DND-41 (cell line): ENCODE data around the gene IQGAP2.
"Not testable (repeated sequence)": the region's sequence is repeated elsewhere in the genome, so short reads cannot be mapped to it uniquely, and the experiment has no call there.

Experiments
- ATAC-seq: fragments of 200-7000 bp; cut with Tn5 transposase; 3 replicates; pipeline ENCODE4 v1.9.1; 2021; ENCODE audit warnings: low read depth; ENCODE audit not compliant: insufficient read depth
- DNase-seq: peaks from one replicate; pipeline ENCODE4 v3.0.0-alpha.2; 2020
- H2AFZ ChIP-seq: 2 replicates; pipeline ENCODE4 v1.6.0; 2012; ENCODE audit warnings: low read depth, low read length
- H3K27ac ChIP-seq: 2 replicates; pipeline ENCODE4 v1.5.1; 2012; ENCODE audit warnings: low read length, inconsistent platforms
- H3K27me3 ChIP-seq: fragments of 200-600 bp; sonication (generic); 2 replicates; pipeline ENCODE4 v1.6.0; 2012; ENCODE audit warnings: low read length, mild to moderate bottlenecking, inconsistent platforms; ENCODE audit not compliant: insufficient read depth, poor library complexity
- H3K36me3 ChIP-seq: 2 replicates; pipeline ENCODE4 v1.5.1; 2012; ENCODE audit warnings: low read length, inconsistent platforms; ENCODE audit not compliant: insufficient read depth
- H3K4me1 ChIP-seq: 2 replicates; pipeline ENCODE4 v1.5.1; 2012; ENCODE audit warnings: mild to moderate bottlenecking, low read length; ENCODE audit not compliant: insufficient read depth
- H3K4me2 ChIP-seq: 2 replicates; pipeline ENCODE4 v1.6.0; 2012; ENCODE audit warnings: mild to moderate bottlenecking, moderate library complexity, low read length, inconsistent platforms; ENCODE audit not compliant: insufficient read depth
- H3K4me3 ChIP-seq, 2 experiments: fragments of 200-600 bp in 1 of 2; shearing (Covaris generic) in 1 of 2; 2 replicates each; pipeline ENCODE4 v1.5.1; 2012 to 2016; ENCODE audit warnings: inconsistent platforms in 2 of 2, low read length in 2 of 2, mild to moderate bottlenecking in 2 of 2, low read depth in 1 of 2, moderate library complexity in 1 of 2
- H3K79me2 ChIP-seq: 2 replicates; pipeline ENCODE4 v1.6.0; 2012; ENCODE audit warnings: low read length, inconsistent platforms; ENCODE audit not compliant: insufficient read depth
- H3K9ac ChIP-seq: 2 replicates; pipeline ENCODE4 v1.6.0; 2012; ENCODE audit warnings: low read depth, mild to moderate bottlenecking, inconsistent platforms, low read length, moderate library complexity
- H3K9me3 ChIP-seq: 2 replicates; pipeline ENCODE4 v1.5.1; 2012; ENCODE audit warnings: low read length, moderate library complexity, mild to moderate bottlenecking, inconsistent platforms; ENCODE audit not compliant: insufficient read depth, severe bottlenecking
- H4K20me1 ChIP-seq: 2 replicates; pipeline ENCODE4 v1.6.0; 2012; ENCODE audit warnings: low read length; ENCODE audit not compliant: insufficient read depth
- EZH2 ChIP-seq: IDR thresholded peaks from 3 replicates; pipeline ENCODE4 v1.6.1; 2012; ENCODE audit warnings: borderline replicate concordance, low read depth, mild to moderate bottlenecking, moderate library complexity, low read length, inconsistent platforms; ENCODE audit not compliant: severe bottlenecking
- TF ChIP-seq, protein P1 (sequence below): IDR thresholded peaks from 2 replicates; pipeline ENCODE4 v1.5.1; 2012; ENCODE audit warnings: borderline replicate concordance, low read length, moderate library complexity, mild to moderate bottlenecking; ENCODE audit not compliant: poor library complexity, severe bottlenecking; ENCODE audit errors: extremely low read depth

The IQGAP2 gene

DNA sequence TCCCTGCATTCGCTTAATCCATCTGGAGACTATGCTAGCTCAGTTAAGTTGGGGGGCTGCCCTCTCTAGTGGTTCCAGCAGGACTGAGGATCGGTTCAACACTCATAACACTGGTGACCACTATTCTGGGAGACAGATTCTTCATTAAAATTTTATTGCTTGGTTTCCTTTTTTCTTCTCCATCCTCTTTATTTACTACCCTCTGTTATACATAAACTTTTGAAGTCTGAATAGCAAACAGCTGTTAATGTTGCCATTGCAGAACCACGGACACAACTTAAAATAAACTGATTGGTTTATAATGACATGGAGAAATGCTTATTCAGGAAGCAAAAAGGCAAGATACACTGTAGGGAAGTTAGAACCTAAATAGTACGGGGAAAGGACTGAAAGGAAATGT, 22.1 kb downstream of the IQGAP2 start:
- Histone ChIP-seq H3K79me2 (no peaks in the 10 kb centered on the region), H3K27ac (no peak overlapping the region), H4K20me1 (no peaks in the 10 kb centered on the region), H3K4me3 (no peak overlapping the region), H3K9me3 (no peaks in the 10 kb centered on the region), H3K27me3 (no peaks in the 10 kb centered on the region), H3K4me1 (no peaks in the 10 kb centered on the region), H3K9ac (no peak overlapping the region), H3K36me3 (no peaks in the 10 kb centered on the region), H3K4me2 (no peak overlapping the region), H2AFZ (no peak overlapping the region)
- no peak for DNase-seq
- ATAC-seq, result no peak
- TF ChIP-seq EZH2, result no peak
- TF ChIP-seq, protein P1, sequence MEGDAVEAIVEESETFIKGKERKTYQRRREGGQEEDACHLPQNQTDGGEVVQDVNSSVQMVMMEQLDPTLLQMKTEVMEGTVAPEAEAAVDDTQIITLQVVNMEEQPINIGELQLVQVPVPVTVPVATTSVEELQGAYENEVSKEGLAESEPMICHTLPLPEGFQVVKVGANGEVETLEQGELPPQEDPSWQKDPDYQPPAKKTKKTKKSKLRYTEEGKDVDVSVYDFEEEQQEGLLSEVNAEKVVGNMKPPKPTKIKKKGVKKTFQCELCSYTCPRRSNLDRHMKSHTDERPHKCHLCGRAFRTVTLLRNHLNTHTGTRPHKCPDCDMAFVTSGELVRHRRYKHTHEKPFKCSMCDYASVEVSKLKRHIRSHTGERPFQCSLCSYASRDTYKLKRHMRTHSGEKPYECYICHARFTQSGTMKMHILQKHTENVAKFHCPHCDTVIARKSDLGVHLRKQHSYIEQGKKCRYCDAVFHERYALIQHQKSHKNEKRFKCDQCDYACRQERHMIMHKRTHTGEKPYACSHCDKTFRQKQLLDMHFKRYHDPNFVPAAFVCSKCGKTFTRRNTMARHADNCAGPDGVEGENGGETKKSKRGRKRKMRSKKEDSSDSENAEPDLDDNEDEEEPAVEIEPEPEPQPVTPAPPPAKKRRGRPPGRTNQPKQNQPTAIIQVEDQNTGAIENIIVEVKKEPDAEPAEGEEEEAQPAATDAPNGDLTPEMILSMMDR, result no peak

DNA sequence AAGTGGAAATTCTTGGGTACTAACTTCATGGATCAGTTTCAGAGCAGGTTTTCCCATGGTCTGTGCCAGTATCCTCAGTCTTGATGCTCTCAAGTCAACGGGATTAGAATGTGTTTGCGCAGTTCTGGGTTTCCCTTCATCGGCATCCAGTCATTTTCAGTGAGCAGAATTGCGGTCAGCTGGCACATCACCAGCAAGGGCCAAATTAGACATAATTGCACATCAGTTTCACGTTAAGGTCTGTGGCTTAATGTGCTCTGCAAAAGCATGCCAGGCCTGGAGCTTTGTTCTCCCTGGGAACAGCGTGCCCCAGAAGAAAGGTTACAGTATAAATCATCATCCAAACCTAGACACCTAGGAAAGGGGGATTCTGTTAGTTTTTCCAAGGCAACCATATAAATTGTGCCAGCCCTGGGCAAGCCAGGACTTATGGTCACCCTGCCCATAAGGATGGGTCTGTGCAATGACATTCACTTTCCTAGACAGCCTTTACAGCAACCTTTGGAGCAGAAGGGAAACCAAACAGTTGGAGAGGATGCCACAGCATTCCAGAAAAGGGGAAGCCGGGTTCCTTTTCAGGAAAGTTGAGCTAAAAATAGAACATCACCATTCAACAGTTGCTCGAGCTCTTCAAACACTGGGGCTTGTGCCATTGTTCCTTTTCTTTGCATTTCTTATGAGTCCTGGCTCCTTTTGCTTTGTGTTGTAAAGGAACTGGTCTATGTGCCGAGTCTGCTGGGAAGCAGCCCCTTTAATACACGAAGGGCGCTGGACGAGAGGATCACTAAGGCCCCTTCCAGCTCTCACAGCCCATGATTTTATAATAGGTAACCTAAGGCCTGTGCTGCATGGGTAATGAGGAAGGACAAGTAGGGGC, 23.1 kb downstream of the IQGAP2 start:
- Histone ChIP-seq H3K9me3 (no peaks in the 10 kb centered on the region), H3K4me2 (no peak overlapping the region), H4K20me1 (no peaks in the 10 kb centered on the region), H3K4me3 (no peak overlapping the region), H3K36me3 (no peaks in the 10 kb centered on the region), H3K79me2 (no peaks in the 10 kb centered on the region), H3K9ac (no peak overlapping the region), H2AFZ (no peak overlapping the region), H3K27me3 (no peaks in the 10 kb centered on the region), H3K4me1 (no peaks in the 10 kb centered on the region), H3K27ac (no peak overlapping the region)
- no peak for TF ChIP-seq EZH2
- TF ChIP-seq, protein P1, result no peak
- ATAC-seq (no peak), DNase-seq (no peak)

DNA sequence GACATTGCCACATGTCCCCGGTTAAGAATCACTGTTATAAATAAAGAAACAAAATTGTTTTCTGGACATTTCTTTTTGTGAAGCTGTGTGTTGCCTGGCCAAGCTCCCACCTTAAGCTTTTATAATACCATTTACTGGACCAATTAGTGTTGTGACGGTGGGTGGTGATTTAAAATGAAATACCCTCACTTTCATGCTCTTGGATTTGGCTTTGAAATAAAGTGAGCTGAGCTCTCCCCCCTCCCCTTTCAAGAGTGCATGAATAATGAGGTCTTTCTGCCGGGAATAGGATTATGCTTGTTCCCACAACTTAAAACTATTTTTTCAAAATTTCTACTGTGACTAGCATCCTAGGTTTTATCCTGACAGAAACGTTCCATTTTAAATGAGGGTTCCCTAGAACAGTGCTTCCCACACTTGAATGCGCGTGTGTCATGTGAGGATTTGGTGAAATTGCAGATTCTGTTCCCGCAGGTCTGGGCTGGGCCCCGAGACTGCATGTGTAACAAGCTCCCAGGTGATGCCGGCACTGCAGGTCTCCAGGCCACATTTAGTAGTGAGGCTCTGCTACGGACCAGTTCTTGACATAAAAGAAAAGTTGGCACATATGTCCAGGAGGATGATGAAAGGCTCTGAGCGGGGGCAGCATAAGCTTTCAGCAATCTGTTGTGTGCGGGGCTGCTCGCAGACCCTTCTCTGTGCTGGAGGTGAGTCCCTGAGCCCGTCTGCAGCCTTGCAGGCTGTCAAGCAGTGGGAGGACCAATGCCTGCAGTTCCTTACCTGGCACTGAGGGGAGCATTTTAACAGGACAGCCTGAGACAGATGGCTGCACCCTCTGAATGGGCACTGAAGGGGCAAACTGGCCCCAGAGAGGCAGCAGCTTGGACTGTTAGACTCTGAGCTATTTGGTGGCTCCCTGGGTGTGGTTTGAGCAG, 24.4 kb downstream of the IQGAP2 start:
- Histone ChIP-seq H3K4me1 (no peaks in the 10 kb centered on the region), H3K27me3 (no peaks in the 10 kb centered on the region), H4K20me1 (no peaks in the 10 kb centered on the region), H3K27ac (no peak overlapping the region), H3K9ac (no peak overlapping the region), H3K4me3 (no peak overlapping the region), H3K79me2 (no peaks in the 10 kb centered on the region), H3K4me2 (no peak overlapping the region), H3K9me3 (no peaks in the 10 kb centered on the region), H2AFZ (no peak overlapping the region), H3K36me3 (no peaks in the 10 kb centered on the region)
- ATAC-seq (no peak), DNase-seq (no peak)
- TF ChIP-seq EZH2, result no peak
- TF ChIP-seq, protein P1, result no peak

DNA sequence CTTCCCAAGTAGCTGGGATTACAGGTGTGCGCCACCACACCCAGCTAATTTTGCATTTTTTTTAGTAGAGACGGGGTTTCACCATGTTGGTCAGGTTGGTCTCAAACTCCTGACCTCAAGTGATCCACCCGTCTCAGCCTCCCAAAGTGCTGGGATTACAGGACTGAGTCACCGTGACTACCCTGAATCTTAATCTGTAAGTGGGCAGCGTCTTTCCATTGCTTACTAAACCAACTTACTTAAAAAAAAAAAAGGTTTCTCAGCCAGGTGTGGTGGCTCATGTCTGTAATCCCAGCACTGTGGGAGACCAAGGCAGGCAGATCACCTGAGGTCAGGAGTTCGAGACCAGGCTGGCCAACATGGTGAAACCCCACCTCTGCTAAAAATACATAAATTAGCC, 25.5 kb downstream of the IQGAP2 start:
- not testable (repeated sequence) for H3K9ac ChIP-seq, H3K36me3 ChIP-seq, ATAC-seq, H4K20me1 ChIP-seq, H2AFZ ChIP-seq, H3K4me2 ChIP-seq, H3K9me3 ChIP-seq, DNase-seq, H3K27me3 ChIP-seq, H3K79me2 ChIP-seq, H3K27ac ChIP-seq, H3K4me3 ChIP-seq, H3K4me1 ChIP-seq
